ENCODE measurements around the gene PEPD.
"Not testable (repeated sequence)": the region's sequence is repeated elsewhere in the genome, so short reads cannot be mapped to it uniquely, and the experiment has no call there.

Gene PEPD

DNA sequence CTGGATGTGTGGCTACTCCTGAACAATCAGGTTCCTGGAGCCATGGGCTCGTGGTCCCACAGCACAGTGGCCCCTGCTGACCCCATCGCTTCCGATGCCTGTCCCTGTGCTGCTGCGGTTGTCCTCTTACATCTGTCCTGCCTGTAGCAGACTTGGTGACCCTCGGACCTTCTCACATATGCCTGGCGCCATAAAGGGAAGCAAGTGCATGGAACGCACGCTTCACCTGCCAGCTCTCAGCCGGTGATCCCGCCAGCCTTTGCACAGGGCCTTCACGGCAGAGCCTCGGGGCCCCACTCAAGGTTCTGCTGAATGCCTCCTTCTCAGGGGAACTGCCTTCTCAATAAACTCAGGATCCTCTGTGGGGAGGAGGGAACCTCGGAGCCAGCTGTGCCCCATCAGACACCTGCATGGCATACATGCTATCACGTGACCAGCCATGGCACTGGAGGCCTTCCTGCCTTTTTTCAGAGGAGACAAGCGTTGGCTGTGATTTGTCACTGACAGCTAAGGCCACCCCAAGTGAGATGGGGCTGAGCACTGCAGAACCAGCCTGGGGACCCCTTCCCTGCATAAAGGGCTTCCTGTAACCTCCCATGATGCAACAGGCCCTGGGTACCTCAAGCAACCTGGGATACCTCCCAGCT lies 24.3 kb downstream of the PEPD start:
- DNase-seq = no peak

DNA sequence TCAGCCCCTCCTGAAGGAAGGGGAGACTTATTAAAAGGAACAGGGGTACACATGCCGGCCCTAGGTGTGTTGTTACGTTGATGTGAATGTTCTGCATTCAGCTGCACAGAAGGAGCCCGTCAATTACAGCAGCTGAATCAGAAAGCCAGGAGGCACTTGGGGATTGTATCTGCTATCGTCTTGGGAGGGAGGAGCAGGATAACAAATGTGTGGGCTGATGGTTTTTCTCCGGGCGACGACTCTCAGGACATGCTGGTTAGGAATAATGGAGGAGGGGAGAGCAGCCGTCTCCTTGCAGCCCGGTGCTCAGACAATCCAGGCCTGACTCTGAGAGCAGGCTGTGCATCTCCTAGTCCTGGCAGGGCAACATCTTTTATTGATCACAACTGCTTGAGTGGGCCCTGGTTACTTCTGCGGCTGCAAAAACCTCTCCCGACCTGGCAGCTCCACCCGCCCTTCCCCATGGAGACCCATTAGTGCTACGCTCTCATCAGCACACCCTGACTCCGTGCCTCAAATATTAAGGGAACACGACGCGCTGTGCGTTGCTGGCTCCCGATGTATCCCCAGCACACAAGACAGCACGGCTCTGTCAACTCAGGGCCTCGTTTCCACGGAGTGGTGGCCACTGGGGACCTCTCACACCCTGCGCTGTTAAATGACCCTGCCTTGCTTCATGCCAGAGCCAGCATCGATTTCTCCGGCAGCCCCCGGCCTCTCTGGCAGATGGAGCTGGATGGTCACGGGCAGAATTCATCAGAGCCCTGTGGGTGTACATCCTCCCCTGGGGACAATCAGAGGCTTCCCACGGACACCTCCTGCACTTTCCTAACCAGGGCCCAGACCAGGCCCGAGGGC lies 25.3 kb downstream of the PEPD start:
- DNase-seq = no peak

DNA sequence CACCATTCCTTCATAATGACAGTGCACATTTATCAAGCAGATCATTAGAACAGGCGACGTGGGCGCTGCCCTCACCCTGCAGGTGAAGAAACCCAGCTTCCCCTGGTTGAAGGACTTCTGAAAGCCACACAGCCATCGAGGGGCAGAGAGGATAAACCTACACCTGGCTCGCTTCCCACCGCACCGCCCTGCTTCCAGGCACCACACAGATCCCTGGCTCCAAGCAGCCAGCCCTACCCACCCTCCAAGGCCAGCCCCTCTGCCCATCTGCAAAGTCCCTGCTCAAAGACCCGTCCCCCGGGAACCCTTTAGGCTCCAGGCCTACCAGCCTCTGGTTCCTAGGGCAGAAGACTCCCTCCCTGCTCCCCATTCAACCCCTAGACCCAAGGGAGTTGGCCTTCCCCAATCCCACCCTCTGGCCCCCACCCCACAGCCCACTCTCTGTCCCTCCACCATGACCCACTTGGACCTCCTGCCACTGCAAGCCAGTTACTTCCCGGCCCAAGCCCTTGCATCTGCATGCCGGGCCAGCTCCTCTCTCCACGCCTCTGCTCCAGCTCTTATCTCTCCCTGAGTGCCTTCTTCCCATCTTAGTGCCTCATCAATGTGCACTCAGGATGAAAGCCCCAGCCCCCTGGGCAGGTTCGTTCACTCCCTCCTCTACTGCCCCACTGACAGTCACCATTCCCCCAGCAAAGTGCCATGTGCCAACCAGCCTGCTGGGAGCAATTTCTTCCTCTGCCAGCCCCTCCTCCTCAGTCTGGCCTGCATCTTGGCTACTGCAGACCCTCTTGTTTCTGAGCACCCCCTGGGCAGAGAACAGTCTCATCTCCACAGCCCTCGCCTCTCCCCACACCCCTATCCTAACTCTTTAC lies 28.0 kb downstream of the PEPD start:
- DNase-seq = no peak

DNA sequence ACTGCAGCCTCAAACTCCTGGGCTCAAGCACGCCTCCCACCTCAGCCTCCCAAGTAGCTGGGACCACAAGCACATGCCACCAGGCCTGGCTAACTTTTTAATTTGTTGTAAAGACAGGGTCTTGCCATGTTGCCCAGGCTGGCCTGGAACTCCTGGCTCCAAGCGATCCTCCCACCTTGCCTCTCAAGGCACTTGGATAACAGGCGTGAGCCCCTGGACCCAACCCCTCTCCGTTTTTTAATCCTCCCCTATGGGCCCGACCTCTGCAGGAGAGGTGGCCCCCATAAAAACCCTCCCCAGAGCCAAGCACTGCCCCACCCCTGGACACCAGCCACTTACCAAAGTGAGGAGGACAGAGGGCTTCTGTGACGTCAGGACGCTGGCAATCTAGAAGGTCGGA lies 28.6 kb downstream of the PEPD start:
- no peak for DNase-seq

DNA sequence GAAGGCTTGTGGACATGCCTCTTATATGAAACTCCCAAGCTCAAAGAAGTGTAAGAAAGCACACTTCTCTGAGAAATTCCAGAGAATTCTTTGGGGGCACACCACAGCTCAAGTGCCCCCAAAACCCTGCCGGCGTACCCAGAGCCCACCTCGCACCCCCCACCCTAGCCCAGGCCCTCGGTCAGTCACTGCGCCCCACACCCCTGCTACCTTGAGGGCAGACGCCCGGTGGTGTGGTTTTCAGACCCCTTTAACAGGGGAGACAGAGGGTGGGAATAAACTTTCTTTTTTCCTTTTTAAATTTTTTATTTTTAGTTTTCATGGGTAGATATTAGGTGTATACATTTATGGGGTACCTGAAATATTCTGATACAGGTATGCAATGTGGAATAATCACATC lies 29.5 kb downstream of the PEPD start:
- DNase-seq = no peak

DNA sequence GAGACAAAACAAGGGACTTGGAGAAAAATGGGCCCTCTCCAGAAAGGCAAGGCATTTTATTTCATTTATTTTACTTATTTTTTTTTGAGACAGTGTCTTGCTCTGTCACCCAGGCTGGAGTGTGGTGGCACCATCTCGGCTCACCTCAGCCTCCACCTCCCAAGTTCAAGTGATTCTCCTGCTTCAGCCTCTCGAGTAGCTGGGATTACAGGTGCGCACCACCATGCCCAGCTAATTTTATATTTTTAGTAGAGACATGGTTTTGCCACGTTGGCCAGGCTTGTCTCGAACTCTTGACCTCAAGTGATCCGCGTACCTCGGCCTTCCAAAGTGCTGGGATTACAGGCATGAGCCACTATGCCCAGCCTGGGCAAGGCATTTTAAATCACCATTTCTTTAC lies 31.0 kb downstream of the PEPD start:
- DNase-seq = not testable (repeated sequence)

DNA sequence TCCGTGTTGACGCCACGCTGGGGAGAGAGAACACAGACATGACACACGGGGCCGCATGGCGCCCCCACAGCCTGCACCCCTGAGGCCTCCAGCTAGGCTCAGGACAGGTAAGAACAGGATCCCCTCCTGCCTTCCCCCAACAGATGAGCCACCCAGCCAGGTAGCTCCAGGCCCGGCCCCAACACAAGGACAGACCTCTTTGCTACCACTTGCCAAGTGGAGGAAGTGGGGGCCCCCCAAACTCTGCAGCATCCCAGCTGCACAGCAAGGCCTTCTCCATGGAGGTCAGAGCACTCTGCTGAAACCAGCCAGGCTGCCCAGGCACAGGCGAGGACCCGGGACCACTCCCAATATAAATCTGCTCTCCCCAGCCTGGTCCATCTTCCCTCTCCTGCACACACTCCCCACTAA lies 31.5 kb downstream of the PEPD start:
- DNase-seq = no peak

DNA sequence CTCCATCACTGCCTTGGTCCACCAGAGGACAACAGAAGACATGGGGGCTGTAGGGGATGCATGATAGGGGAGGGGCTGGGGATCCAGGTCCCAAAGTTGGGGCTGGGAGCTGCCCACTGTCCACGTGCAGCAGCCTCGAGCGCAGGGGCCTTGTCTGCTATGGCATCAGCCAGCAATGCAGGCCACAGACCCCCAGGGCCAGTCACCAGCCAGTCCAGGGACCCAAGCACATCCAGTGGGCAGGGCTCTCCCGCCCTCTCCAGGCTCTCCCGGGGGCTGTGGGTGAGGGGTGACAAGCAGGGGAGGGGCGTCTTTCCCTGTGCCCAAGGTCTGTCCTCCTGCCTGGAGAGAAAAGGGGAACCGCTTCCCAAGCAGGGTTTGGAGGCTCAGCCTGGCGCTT lies 32.8 kb downstream of the PEPD start:
- DNase-seq = no peak

DNA sequence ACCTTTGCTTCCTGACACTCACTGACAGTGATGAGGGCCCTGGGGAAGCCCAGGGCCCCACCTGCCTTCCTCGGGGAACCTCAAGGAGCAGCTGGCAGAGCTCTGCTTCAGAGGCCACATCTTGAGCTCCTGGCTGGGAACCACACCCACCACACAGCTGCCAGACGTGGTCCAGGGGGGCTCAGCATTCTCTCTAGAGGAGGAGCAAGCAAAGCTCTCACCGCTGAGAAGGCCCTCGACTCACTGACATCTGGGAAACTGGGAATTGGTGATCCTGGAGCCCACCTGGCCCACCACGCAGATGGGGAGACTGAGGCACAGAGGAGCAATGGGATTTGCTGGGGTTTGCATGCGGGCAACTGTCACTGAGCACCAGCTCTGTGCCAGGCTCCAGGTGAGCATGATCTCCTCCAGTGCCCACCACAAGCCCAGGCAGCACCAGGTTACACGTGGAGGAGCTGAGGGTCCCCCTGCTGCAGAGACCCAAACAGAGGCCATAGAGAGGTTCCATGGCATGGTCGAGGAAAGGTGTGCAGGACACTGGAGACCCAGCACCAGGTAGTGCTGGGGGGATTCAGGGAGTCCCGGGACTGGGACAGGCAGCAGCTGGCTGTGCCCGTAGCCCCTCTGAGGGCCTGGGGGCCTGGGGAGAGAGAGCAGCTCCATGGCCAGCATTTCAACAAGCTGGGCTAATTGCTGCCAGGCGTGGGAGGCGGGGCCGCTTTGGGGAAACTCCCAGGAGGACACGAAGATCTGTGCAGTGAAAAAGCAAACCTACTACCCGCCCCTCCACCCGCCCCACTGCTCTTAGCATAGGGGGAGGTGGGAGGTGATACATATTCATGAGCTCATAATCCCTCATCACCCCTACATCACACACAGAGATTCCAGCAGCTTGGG lies 33.4 kb downstream of the PEPD start:
- no peak for DNase-seq

DNA sequence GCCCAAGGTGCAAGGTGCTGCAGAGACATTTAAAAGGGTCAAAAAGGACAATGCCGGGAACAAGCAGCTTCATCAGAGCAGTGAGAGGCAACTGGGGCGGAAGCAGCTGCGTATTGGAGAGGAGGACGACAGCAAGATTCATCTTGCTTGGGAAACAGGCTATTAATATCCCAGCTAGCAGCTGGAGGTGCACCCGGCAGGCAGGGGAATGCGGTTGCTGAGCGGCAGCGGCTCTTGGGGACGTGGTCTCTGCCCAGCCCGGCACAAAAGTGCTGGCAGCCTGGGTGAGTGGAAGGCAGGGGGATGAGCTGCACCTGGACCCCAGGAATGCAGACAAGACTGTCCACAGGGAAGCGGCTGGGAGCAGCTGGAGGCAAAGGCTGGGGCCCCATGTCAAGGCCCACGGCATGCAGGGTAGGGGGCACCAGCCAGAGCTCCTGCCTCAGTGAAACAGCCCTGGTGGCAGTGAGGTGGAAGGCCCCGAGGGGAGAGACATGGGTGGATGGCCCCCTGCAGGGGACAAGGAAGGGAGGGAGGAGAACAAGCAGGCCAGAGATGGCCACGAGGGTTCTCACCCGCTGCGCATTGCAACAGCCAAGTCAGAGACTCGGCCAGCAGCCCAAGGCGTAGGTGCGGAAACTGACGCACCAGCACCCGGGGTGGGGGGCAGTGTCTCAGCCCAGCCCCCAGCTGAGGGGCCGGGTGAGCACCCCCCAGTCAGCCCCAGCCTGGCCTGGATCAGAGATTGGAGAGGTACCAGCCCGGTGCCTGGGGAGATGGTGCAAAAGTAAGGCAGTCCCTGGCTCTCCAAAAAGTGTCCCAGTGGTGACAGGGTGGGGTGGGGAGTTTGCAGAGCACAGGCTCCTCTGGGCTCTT lies 34.4 kb downstream of the PEPD start:
- no peak for DNase-seq

DNA sequence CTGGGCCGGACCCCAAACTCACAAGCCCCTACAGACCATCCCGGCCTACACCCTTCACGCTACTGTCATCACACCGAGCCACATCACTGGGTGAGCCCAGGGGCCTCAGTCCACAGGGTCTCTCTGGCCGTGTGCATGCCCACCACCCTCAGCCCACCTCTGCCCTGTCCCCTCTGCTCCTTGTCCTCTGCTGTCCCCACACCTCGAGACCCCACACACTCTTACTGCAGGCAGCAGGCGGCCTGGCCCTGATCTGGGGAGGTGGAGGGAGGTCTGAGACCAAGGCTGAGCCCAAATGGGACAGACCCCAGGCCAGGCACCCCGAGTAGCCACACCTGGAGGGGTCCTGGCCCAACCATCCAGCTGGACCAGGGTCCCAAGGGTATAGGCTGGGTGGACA lies 35.2 kb downstream of the PEPD start:
- no peak for DNase-seq

DNA sequence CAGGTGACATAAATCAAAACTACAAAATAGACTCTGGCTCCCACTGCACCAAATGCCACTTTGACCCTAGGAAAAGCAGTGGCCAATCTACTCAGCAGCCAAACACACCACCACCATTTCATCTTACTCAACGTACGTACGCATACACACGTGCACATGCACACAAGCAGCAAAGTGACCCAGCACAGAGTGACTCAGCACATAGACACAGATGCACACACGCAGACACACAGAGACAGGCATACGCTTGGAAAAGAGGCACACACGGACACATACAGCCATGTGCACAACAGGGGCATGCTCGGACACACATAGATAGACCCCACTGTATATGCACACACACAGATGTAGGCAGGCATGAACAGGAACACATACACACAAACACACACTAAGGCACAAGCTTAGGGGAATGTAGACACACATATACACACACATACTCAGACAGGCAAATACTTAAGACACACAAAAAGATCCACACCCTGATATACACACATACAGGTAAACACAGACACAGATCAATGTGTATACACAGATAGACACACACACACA lies 37.3 kb downstream of the PEPD start:
- DNase-seq = no peak

DNA sequence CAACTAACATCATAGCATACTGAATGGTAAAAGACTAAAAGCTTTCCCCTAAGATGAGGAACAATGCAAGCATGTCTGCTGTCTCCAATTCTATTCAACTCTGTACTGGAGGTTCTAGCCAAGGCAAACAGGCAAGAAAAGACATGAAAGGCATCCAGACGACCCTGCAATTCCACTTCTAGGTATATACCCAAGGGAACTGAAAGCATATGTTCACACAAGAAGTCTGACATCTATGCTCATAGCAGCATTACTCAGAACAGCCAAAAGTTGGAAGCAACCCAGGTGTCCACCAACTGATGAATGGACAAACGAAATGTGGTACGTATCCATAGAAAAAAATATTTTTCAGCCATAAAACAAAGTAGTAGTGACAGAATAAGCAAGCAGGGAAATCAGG lies 39.1 kb downstream of the PEPD start:
- no peak for DNase-seq

DNA sequence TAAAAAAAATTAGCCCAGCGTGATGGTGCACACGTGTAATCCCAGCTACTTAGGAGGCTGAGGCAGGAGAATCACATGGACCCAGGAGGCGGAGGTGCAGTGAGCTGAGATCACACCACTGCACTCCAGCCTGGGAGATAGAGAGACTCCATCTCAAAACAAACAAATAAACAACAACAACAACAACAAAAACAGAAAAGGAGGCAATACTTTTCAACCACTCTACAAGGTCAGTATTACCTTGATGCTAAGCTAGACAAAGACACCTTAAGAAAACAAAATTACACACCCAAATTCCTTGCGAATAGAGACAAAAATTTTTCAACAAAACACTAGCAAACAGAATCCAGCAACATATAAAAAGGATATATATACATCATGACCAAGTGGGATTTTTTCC lies 39.7 kb downstream of the PEPD start:
- no peak for DNase-seq

DNA sequence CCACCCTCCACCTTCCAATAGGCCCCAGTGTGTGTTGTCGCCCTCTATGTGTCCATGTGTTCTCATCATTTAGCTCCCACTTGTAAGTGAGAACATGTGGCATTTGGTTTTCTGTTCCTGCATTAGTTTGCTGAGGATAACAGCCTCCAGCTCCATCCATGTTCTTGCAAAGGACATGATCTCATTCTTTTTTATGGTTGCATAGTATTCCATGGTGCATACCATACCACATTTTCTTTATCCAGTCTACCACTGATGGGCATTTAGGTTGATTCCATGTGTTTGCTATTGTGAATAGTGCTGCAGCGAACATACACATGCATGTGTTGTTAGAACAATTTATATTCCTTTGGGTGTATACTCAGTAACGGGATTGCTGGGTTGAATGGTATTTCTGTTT lies 42.0 kb downstream of the PEPD start:
- DNase-seq = not testable (repeated sequence)

DNA sequence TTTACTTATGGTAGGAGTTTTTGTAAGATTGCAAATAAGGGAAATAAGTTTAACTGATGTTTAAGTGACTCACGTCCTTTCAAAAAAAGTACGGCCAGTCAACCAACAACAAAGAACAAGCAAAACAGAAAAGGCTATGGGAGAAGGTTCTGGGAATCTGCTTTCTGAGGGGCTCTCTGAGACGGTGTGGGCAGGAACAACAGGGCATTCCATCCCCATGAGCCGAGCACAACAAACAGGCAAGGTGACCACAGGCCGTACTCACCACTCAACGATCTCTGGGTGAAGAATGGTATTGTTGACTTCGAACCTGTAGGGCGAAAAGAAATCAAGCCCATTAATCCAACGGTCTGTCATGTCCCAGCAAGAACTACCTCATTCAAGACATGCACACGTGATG lies 43.8 kb downstream of the PEPD start:
- DNase-seq = no peak

DNA sequence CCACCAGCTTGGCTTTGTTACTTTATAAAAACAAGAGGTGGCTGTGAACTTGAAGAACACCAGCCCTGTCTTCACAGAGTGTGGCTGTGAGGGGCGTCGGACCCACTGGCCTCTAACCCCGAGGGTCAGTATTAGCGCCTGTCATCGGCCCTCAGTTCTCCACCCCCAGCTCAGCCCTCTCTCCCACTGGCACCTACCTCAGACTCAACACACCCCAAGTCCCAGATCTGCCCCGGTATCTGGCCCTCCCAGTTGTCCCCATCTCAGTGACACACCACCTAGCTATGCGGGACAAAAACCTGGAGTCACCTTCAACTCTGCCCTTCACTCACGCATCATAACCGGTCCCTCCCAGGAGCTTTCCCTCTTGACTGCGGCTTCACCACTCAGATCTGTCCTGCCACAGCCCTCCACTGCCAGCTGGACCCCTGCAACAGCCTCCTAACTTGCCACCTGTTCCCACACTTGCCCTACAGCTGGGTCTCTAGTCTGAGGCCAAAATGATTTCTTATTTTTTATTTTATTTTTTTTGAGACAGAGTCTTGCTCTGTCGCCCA lies 45.4 kb downstream of the PEPD start:
- DNase-seq = no peak

DNA sequence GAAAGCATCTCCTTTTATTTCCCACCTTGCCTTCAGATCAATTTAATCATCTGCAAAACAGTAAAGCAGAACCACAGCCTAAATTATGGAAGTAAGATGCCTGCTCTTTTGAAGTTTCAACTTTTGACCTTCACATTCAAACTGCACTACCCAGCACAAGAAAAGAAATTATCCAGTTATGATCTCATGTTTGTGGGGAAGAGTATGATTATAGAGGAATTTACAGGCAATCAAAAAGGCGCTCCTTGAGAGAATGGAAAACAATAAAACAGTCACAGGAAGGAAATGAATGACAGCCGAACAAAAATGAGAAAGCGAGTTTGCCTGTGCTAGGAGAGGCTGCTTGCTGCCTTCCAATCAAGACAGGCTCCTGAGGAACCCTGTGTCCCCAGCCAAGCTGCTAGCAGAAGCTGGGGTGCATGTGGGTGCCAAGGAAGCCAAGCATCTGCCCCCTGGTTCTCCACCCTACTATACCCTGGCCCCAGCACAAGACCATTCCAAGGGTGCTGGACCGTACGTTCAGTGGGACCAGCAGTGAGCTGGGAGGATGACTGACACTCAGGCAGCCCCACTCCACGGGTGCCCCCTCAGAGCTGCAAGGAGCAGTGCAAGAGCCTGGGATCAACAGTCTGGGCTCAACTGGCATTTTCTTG lies 47.8 kb downstream of the PEPD start:
- DNase-seq = no peak

DNA sequence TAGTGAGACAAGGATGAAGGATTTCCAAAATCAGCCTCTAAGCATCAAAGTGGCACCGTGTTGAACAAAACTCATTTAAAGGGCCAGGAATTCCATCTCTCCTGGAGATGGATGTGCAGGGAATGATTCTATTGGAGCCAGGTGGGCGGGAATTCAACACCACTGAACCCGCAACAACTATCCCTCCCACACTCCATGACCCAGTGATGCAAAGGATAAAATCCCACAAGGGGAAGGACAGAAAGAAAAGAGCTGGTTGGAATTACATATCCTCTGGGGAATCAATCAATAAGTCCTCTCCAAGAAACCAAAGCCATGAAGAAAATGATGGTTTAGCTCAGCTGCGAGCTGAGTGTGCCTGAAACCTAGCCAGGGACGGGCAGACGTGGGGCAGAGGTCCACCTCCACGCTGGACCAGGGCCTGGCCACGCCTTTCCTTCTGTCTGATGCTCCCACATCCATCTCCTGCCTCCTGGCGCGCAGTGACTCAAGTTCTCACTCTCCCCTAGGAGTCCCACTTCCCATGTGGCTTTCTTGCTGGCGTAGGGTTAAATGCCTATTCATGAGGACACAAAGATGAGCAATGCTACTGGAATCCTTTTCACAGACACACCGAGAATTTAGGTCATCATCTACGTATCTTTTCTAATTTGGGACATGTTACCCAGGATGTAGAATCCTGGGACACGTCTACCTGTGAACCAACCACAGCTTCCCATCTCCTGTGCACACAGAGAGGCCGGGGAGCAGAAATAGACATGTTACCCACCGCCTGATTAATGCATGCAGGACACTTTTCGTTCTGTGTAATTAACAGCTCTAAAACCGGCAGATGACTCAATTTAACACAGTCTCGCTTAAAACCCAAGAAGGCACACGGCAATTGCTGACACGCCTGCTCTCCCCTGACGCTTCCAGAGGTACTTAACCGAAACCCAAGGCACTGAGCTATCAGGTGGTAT lies 48.6 kb downstream of the PEPD start:
- no peak for DNase-seq

Measured in CD4-positive, alpha-beta T cell treated with Interleukin-6 for 4 hours (primary cell).